Measurements from ENCODE around the gene MED17.

DNA sequence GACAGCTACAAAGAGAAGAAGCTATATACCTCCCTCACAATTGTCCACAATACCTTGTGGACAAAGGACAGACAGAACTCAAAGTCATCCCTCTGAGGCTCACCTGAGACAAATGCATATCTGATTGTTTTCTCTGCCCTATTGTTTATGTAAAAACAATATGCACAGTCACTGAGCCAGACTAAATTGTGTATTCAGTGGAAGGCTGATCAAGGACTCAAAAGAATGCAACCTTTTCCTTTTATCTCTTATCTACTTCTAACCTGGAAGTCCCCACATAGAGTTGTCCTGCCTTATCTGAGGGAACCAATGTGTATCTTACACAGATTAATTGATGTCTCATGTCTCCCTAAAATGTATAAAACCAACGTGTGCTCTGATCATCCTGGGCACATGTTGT, 13.9 kb upstream of the MED17 start:
- TF ChIP-seq POLR2A (IDR thresholded peaks at IDR 0.05; ENCODE audit: low read depth, low read length) = no peak
- no peak for TF ChIP-seq POLR2AphosphoS5 (IDR thresholded peaks at IDR 0.05; ENCODE audit: low read depth, low read length)
